Fibroblast of lung (primary cell): ENCODE data around the gene TGM2. TPM values are rescaled to one million over a fixed set of nuclear protein-coding genes. Genes with fewer than 3 reads are reported as not detected.

Source experiments
- DNase-seq, 2 donors: peaks; one replicate each; pipeline versions ENCODE4 v3.0.0 to v3.0.0-alpha.2; 2010; ENCODE audit warnings: low read depth in 2 of 2
- H2AFZ ChIP-seq: 2 replicates; pipeline ENCODE4 v1.5.1; 2012; ENCODE audit warnings: low read length, control low read depth, inconsistent platforms
- H3K27ac ChIP-seq: 2 replicates; pipeline ENCODE4 v1.5.1; 2011; ENCODE audit warnings: low read length, control low read depth; ENCODE audit not compliant: insufficient read depth
- H3K27me3 ChIP-seq: 2 replicates; pipeline ENCODE4 v1.5.1; 2011; ENCODE audit warnings: mild to moderate bottlenecking, low read length; ENCODE audit not compliant: control insufficient read depth, insufficient read depth
- H3K36me3 ChIP-seq: 2 replicates; pipeline ENCODE4 v1.5.1; 2011; ENCODE audit warnings: low read length; ENCODE audit not compliant: control insufficient read depth, insufficient read depth
- H3K4me1 ChIP-seq: 2 replicates; pipeline ENCODE4 v1.5.1; 2011; ENCODE audit warnings: low read length; ENCODE audit not compliant: control insufficient read depth, insufficient read depth; ENCODE audit errors: extremely low read depth
- H3K4me2 ChIP-seq: 2 replicates; pipeline ENCODE4 v1.5.1; 2011; ENCODE audit warnings: low read length, control low read depth; ENCODE audit not compliant: insufficient read depth; ENCODE audit errors: extremely low read depth
- H3K4me3 ChIP-seq, 4 experiments: fragments of 200-600 bp in 1 of 4; sonication (generic) in 1 of 4; replicated peaks in 1 of 4; 2 replicates each; pipeline ENCODE4 v1.5.1; 2011 to 2016; ENCODE audit warnings: low read length in 4 of 4, low read depth in 3 of 4, mild to moderate bottlenecking in 3 of 4, control low read depth in 2 of 4, inconsistent platforms in 1 of 4, mixed read lengths in 1 of 4; ENCODE audit not compliant: insufficient read depth in 1 of 4; ENCODE audit errors: control extremely low read depth in 1 of 4
- H3K79me2 ChIP-seq: 2 replicates; pipeline ENCODE4 v1.5.1; 2012; ENCODE audit warnings: mild to moderate bottlenecking, low read length, inconsistent platforms; ENCODE audit not compliant: control insufficient read depth, insufficient read depth
- H3K9ac ChIP-seq: 2 replicates; pipeline ENCODE4 v1.5.1; 2011; ENCODE audit warnings: mild to moderate bottlenecking, low read length, control low read depth; ENCODE audit not compliant: insufficient read depth
- H3K9me3 ChIP-seq: 2 replicates; pipeline ENCODE4 v1.5.1; 2012; ENCODE audit warnings: low read depth, low read length; ENCODE audit not compliant: control insufficient read depth, insufficient read depth
- H4K20me1 ChIP-seq: 2 replicates; pipeline ENCODE4 v1.5.1; 2011; ENCODE audit warnings: low read length; ENCODE audit not compliant: control insufficient read depth, insufficient read depth; ENCODE audit errors: extremely low read depth
- CTCF ChIP-seq, 2 donors: IDR thresholded peaks in 1 of 2; conservative IDR thresholded peaks in 1 of 2; 1 replicate in 1 of 2; 2 replicates in 1 of 2; pipeline ENCODE4 v1.5.1; 2011 to 2012; ENCODE audit warnings: low read length in 2 of 2, control low read depth in 1 of 2, inconsistent platforms in 1 of 2, low read depth in 1 of 2, mild to moderate bottlenecking in 1 of 2
- EZH2 ChIP-seq: IDR thresholded peaks from 2 replicates; pipeline ENCODE4 v1.5.1; 2012; ENCODE audit warnings: low read length, control low read depth, mild to moderate bottlenecking; ENCODE audit errors: missing control alignments
- polyA plus RNA-seq, 2 donors: library from polyadenylated mRNA; depleted of rRNA in 1 of 2; stranded (reverse) in 1 of 2; unstranded in 1 of 2; fragments of >200 nt; gene quantifications; 2 replicates each; pipeline ENCODE4 v1.2.1, GENCODE V29; 2011 to 2012; ENCODE audit warnings: missing spikeins in 1 of 2
- total RNA-seq: library from RNA; depleted of rRNA; stranded (reverse); fragments of >200 nt; gene quantifications from 2 replicates; pipeline ENCODE4 v1.2.1, GENCODE V29; 2014

Gene TGM2
- total and polyA plus RNA-seq, 2 donors (not counting 1 experiment from before 2014, with no cell fraction given) = 103 to 238 TPM

- Histone ChIP-seq H3K4me2 (no peak overlapping the region), H3K4me1 (peaks cover 23% of the 10 kb centered on the region), H4K20me1 (no peaks in the 10 kb centered on the region), H3K79me2 (no peaks in the 10 kb centered on the region), H2AFZ (no peak overlapping the region), H3K27me3 (no peaks in the 10 kb centered on the region), H3K4me3 (no peak overlapping the region), H3K27ac (peak overlapping the region; percentile 82), H3K9me3 (no peaks in the 10 kb centered on the region), H3K9ac (no peak overlapping the region), H3K36me3 (peaks cover 15% of the 10 kb centered on the region)
- no peak for DNase-seq
- TF ChIP-seq CTCF (conservative IDR thresholded peaks at IDR 0.05 in 1 of 2, IDR thresholded peaks at IDR 0.05 in 1 of 2; ENCODE audit: low read depth in 1 of 2, low read length in 2 of 2) = no peak
- no peak for TF ChIP-seq EZH2
Observed at GRCh38 chr20:38153401-38153800, 11.7 kb downstream of the TGM2 start.

- no peak for TF ChIP-seq CTCF (conservative IDR thresholded peaks at IDR 0.05 in 1 of 2, IDR thresholded peaks at IDR 0.05 in 1 of 2; ENCODE audit: low read depth in 1 of 2, low read length in 2 of 2)
- no peak for TF ChIP-seq EZH2
- Histone ChIP-seq H3K4me3 (no peak overlapping the region), H3K4me2 (peak overlapping the region; percentile 63), H3K9me3 (no peaks in the 10 kb centered on the region), H4K20me1 (no peaks in the 10 kb centered on the region), H3K27me3 (no peaks in the 10 kb centered on the region), H3K4me1 (peaks cover 18% of the 10 kb centered on the region), H3K9ac (peak overlapping the region; percentile 55), H3K36me3 (peaks cover 13% of the 10 kb centered on the region), H3K79me2 (no peaks in the 10 kb centered on the region), H3K27ac (peak overlapping the region; percentile 82), H2AFZ (peak overlapping the region; percentile 1)
- DNase-seq = peak; percentile 76 to 84
Observed at GRCh38 chr20:38152621-38153221, 12.3 kb downstream of the TGM2 start.

GRCh38 chr20:38152175-38152620, 12.9 kb downstream of the TGM2 start:
- DNase-seq = peak; percentile 64 to 80
- H2AFZ ChIP-seq = peak overlapping the region; percentile 1
- peaks cover 13% of the 10 kb centered on the region for H3K36me3 ChIP-seq
- peak overlapping the region; percentile 63 for H3K4me2 ChIP-seq
- no peaks in the 10 kb centered on the region for H3K27me3 ChIP-seq
- TF ChIP-seq EZH2 = no peak
- TF ChIP-seq CTCF (conservative IDR thresholded peaks at IDR 0.05 in 1 of 2, IDR thresholded peaks at IDR 0.05 in 1 of 2; ENCODE audit: low read depth in 1 of 2, low read length in 2 of 2) = no peak
- H3K27ac ChIP-seq = peak overlapping the region; percentile 82
- no peak overlapping the region for H3K4me3 ChIP-seq
- peaks cover 17% of the 10 kb centered on the region for H3K4me1 ChIP-seq
- H3K79me2 ChIP-seq = no peaks in the 10 kb centered on the region
- H3K9me3 ChIP-seq = no peaks in the 10 kb centered on the region
- H4K20me1 ChIP-seq = no peaks in the 10 kb centered on the region
- H3K9ac ChIP-seq = peak overlapping the region; percentile 55
